Thyroid gland (tissue), 4 donors: ENCODE results near the gene SETD2.

Experiments used
- CTCF ChIP-seq, 6 experiments: fragments of 200-600 bp in 3 of 6; fragments of 450-650 bp in 3 of 6; sonication (generic) in 3 of 6; IDR thresholded peaks; one replicate each; pipeline ENCODE4 v1.5.1; 2016 to 2019; ENCODE audit warnings: antibody characterized with exemption in 6 of 6, mild to moderate bottlenecking in 2 of 6, inconsistent platforms in 1 of 6, moderate library complexity in 1 of 6
- POLR2A ChIP-seq, 2 donors: fragments of 450-650 bp; IDR thresholded peaks; one replicate each; pipeline ENCODE4 v1.6.1; 2017; ENCODE audit warnings: antibody characterized with exemption in 2 of 2, mild to moderate bottlenecking in 2 of 2, moderate library complexity in 1 of 2

DNA sequence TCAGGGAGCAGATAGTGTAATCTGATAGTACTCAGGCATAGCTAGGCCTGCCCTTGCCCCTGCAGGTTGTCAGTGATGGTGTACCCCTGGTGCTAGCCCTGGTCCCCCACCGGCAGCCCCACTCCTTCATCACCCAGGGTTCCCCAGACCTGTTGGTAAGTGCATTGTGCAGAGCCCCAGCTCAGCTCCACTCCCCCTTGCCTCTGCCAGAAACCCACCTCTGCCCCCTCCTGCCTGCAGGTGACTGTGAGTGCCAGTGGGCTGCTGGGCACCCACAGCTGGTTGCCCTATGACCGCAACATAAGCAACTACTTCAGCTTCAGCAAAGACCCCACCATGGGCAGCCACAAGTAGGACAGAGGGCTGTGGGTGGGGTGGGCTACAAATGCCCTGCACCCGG is 156.9 kb downstream of the SETD2 start:
- TF ChIP-seq CTCF (IDR thresholded peaks at IDR 0.05) (no peak), POLR2A (IDR thresholded peaks at IDR 0.05) (no peak)
